Stimulated activated CD8-positive, alpha-beta memory T cell treated with anti-CD3 and anti-CD28 coated beads, Interleukin-12 subunit alpha, Interleukin-12 subunit beta, amount 100 ng/mL, for 24 hours (primary cell): ENCODE results near the gene ONECUT1.

ENCODE experiments used
- DNase-seq: peaks from one replicate; pipeline ENCODE4 v3.0.0-alpha.2; 2020; ENCODE audit errors: extremely low read depth

ONECUT1 gene

DNA sequence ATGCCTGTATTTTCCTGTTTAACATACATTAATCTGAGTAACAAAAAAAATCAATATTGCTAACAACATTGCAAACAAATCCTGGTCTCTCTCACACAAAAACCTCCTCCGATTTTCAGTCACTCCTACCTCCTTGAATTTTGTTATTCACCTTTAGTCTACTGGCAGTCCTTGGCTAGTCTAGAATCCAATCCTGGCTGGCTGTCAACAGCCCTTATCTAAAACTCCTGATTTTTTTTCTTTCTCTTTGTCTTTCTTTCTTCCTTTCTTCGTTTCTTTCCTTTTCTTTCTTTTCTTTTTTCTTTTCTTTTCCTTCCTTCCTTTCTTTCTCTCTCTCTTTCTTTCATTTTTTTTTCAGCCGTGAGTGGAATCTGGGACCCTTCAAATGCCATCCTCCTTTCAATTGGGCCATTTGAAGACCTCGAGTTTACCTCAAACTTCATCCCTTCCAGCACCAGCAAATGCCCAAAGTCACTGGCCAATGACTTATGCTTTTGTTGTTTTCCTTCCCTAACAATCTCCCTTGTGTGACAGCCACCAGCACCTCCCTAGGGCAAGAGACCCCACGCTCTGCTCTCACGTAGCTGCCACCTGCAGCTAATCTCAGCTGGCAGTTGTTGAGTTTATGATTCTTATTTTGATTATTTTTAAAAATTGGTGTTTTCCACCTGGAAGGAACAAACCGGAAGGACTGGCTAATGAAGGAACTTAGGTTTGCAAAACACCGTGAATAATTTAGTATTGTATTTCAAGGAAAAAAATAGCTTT is 6.8 kb upstream of the ONECUT1 start:
- DNase-seq: no peak

- no peak for DNase-seq
Observed at GRCh38 chr15:52796228-52796521, 6.0 kb upstream of the ONECUT1 start.

DNA sequence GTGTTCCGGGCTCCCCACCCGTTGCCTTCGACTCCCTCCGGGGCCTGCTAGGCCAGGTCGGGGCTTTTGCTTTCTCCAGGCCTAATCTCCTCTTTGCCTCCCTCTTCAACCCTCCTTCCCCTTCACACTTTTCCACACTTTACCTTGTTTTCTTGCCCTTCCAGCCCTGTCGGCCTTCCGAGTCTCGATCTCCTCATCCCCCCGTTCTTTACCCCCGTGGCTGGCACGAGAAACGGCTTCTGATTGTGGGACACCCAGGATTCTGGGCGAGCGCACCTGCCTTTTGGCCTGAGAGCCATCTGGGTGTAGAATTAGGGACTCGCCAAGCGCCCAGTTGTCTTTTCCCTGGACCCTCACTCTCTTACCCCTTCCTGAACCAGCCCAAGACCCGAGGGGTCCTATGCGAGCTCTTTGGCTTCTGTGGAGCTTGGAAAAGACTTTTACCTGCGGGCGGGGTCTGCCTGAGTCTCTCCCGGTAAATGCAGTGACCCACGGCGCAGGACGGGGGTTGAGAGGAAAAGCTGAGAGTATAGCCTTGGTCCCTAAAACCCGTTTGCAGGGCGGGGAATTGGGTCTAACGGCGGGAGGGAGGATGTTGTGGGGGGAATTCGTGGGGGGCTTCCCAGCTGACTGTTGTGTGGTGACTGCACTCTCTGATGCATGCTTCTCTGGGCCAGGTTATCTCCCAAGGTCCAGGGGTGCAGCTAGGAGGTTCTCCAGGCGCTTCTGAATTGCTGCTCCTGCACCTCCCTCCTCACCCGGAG is 5.5 kb upstream of the ONECUT1 start:
- DNase-seq: no peak

DNA sequence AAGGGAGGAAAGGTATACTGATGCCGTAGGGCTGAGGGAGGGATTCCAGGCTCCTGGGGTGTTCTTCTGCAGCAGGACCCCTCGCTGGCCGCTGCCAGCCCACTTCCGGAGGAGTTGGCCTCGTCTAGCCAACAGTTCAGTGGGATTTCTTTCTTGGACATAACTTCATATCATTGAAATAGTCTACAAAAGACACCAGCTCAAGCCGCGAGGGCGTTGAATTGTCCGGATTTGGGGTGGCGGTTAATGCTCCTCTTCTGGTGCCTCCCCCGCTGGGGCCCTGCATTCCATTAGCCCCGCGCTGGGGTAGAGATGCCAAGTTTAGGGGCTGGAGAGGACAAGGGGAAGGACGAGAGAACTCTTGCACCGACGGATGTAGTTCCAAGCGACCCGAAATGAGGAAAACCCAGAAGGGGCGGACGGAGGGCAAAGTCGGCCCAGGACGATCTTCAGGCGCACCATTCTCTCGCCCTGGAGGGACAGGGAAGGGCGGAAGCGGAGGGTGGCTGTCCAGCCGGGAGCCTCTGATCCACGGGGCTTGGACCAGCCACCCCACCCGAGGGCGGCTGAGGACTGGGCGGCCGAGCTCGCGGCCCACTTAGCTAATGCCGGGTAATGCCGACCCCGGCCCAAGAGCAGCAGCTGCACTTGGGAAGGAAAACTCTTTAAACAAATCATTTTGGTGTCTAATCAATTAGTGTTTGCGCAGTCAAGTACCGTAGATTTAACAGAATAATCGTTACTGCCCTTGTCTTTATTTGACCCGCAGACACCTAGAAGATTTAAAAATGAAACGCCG is 4.7 kb upstream of the ONECUT1 start:
- no peak for DNase-seq

DNA sequence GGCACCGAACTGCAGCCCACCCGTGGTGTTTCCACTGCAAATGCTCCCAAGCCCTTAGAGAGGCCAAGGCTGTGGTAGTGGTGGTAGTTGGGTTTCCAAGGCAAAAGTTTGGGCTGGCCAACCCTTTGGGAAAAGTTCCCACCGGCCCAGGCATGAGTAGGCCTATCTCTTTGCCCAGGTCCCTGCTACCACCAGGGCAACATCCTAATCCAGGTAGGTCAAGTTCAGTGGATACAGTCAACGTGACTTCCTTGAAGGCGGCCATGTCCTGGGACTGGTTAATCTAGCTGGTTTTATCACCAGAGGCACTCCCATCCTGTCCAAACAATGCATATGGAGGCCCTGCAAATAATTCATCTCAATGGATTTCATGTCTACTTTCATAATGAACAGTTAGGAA is 1.6 kb upstream of the ONECUT1 start:
- DNase-seq: no peak

GRCh38 chr15:52790941-52791751 is 1.0 kb upstream of the ONECUT1 start:
- DNase-seq: no peak

DNA sequence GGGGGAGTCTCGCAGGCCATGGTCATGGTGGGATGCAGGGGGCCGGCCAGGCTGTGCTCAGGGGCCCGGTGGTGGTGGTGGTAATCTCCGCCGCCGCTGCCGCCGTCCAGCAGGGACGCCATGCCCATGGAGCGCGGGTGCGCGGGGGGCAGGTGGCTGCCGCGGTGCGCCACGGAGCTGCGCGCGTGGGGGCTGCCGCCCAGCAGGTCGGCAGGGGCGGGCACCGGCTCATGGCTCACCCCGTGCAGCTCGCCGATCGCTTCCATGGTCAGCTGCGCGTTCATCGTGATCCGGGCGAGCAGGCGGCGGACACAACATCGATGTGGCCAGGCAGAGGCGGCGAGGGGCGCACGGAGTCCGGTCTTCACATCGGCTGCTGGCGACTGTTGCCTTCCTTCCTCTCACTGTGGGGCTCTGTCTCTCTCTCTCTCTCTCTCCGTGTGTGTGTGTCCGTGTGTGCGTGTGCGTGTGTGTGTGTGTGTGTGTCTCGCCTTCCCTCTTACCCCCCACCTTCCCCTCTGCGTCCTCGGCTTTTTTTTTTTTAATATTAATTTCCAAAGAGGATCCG is 451 bp downstream of the ONECUT1 start:
- no peak for DNase-seq

GRCh38 chr15:52789008-52789600 is 1.0 kb downstream of the ONECUT1 start:
- no peak for DNase-seq

GRCh38 chr15:52788099-52788986 is 1.8 kb downstream of the ONECUT1 start:
- DNase-seq: no peak

DNA sequence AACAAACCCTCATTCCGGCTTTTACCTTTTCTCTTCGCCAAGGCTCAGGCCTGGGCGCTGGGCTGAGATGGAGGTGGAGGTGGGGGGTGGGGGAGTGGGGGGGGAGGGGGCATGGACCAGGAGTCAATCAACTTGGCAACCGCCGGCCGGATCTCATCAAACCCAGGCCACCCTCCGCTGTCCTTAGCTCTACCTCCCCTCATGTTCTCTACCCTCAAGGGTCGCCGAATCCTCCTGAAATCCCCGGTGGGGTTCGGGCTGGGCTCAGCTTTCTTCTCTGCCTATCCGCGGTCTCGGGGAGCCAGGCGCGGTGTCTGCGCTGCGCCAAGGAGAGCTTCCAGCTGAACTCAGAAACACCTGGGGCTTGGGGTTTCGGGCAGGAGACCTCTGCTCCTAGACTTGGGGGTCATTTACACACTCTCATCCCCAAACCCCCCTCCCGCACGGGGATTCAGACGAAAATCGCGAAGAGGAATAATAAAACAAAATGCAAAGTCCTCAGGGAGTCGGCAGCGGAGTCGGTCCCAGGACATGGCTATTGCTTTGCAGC is 2.5 kb downstream of the ONECUT1 start:
- no peak for DNase-seq

- DNase-seq: no peak
Observed at GRCh38 chr15:52787123-52787503, 3.0 kb downstream of the ONECUT1 start.

GRCh38 chr15:52786436-52787122 is 3.6 kb downstream of the ONECUT1 start:
- DNase-seq: no peak

GRCh38 chr15:52785672-52786406 is 4.3 kb downstream of the ONECUT1 start:
- DNase-seq: no peak

GRCh38 chr15:52784799-52785671 is 5.1 kb downstream of the ONECUT1 start:
- DNase-seq: no peak

GRCh38 chr15:52783929-52784798 is 6.0 kb downstream of the ONECUT1 start:
- no peak for DNase-seq

- DNase-seq: no peak
Observed at GRCh38 chr15:52783191-52783829, 6.8 kb downstream of the ONECUT1 start.
